Activated naive CD4-positive, alpha-beta T cell (primary cell): ENCODE results near the gene ZNF490.
A peak's percentile ranks its signal among the peaks of the same experiment; 100 is the strongest.
"Not testable (repeated sequence)": the region's sequence is repeated elsewhere in the genome, so short reads cannot be mapped to it uniquely, and the experiment has no call there.

Experiments
- DNase-seq, 4 experiments: peaks; one replicate each; lab custom pipeline; 2025; lab: John Stamatoyannopoulos, UW

Gene ZNF490

DNA sequence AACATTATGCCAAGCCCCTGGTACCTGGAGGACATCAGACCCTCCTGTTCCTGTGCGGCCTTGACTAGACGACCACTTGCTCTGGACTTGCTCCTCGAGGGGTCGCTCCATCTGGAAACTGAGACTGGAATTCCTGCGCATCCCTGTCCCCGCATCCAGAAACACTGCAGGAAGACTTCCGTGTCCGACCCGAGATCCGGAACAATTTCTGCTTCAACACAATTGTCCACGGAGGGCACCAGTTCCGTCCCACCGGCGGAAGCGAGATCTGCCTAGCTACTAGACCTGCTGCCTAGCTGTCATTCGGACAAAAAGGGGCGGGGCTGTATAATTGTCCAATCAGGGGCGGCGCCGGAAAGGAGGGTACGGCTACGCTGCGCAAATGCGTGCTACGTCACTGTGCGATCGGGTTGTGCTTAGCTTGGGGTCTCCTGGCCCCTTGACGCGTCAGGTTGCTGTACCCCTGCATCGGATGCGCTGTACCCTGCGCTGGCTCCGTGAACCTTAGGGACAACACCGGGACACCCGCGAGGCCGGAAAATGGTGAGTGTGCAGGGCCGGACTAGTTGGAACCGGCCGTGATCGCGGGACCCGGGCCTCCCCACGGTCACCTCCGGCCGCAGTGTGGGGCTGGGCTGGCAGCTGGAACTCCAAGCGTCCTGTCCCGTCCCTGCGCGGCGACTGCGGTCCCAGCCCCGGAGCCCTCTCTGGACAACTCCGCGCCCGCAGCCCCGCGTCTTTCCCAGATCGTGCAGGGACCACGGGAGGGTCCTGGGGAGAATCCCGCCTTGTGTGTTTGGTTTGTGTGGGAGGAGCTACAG is at the start of gene ZNF490, which contains the start of gene ZNF791:
ZNF490 (minus strand) TSS at position 274 of the 821 bp plus-strand sequence; CDS start at position 141, 133 bp downstream.
ZNF791 (plus strand) TSS at position 381 of the 821 bp plus-strand sequence; CDS start at position 541, 160 bp downstream.
- peak; percentile 74 to 93 (median 89) for DNase-seq

GRCh38 chr19:12657966-12658365 is 47.4 kb upstream of the ZNF490 start:
- no peak for DNase-seq

DNA sequence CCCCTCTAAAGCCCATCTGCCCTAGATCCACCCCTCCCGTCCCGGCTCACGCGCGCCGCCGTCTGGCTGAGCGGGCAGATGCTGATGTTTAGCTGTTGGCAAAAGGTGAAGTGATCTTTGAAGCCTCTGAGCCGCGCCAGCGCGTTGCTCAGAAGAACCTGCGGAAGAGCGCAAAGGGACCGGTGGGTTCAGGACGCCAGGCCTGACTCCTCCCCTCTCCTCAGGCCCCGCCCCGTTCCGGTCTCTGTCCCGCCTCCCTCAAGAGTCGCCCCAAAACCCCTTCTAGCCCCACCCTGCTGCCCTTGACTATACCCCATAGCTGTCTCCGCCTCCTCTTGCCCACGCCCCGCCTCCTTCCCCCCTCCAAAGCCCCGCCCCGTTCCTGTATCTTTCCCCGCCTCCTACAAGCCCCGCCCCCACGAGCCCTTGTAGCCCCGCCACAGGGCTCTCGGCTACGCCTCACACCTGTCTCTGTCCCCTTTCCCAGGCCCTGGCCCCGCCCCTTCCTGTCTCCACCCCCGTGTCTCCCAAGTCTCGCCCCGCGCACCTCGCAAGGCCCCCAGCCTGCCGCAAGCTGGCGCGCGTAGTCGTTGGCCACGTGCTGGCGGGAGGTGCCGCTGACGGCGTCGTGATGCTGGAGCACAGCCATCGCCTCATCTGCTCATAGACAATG is 46.4 kb upstream of the ZNF490 start:
- DNase-seq = no peak

- no peak for DNase-seq
Measured at GRCh38 chr19:12655546-12655945, 44.9 kb upstream of the ZNF490 start.

DNA sequence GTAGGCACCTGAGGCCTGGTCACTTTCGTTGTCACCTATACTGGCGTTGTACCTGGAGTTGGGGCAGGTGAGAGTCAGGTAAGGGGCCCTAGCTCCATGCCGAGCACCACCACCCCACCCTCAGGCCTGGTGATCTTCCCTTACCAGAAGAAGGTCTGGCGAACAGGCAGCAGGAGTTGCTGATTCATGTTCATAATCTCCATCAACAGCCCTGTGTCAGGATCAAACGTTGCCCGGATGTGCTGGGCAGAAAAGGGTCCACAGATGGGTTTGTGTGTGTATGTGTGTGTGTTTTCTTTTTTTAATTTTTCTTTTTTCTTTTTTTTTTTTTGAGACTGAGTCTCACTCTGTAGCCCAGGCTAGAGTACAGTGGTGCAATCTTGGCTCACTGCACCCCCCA is 41.6 kb upstream of the ZNF490 start:
- no peak for DNase-seq

GRCh38 chr19:12649941-12650340 is 39.3 kb upstream of the ZNF490 start:
- DNase-seq = no peak

GRCh38 chr19:12648088-12648487 is 37.5 kb upstream of the ZNF490 start:
- DNase-seq = no peak

GRCh38 chr19:12647490-12648071 is 37.0 kb upstream of the ZNF490 start:
- DNase-seq = peak in 1 of 4 experiments; percentile 34

DNA sequence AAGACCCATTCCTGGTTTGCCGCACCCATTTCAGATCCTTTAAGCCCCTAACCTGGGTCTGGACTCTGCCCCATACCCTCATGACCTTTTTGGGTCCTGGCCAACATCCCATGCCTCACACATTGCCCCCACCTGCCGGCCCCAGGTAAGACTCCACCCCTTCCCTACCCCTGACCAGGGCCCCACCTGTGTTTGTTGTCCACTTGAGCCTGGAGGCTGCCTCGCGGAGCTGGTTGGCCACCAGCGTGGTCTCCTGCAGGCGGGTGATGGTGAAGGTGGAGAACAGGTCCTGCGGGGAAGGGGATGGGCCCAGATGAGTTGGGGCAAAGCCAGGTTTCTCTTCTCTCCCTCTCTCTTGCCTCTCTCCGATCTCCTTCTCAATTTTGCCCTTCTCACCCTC is 36.4 kb upstream of the ZNF490 start:
- no peak for DNase-seq

DNA sequence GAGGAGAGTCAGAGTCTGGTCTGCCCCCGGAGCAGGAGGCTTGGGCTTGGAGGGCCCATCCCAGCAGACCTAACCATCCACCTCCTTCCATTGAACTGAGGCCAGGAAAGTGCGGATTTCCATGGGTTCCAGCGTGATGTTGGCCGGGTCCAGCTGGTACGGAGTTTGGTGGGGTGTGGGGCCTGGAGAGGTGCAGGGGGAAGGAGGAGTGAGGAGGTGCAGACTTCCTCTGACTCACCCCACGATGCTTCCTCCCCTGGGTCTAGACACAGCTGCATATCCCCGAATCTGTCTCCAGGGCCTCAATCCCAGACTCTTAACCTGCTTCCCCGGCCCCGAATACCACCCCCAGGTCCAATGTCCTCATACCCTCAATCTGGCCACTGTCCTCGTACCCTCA is 35.9 kb upstream of the ZNF490 start:
- DNase-seq = no peak

DNA sequence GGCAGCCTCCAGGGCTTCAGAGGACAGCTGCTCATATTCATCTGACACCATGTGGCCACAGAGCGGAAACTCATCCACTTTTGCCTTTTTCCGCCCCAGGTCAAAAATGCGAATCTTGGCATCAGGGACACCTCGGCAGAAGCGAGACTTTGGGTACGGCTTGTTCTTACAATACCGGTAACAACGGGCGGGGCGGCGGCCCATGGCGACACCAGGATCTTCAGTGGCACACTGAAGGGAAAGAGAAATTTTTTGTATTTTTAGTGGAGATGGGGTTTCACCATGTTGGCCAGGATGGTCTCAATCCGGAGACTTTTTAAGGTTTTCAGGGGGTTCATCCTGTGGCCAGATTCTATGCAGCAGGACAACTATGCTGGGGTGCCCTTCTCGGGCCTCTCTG is 33.1 kb upstream of the ZNF490 start:
- not testable (repeated sequence) for DNase-seq

DNA sequence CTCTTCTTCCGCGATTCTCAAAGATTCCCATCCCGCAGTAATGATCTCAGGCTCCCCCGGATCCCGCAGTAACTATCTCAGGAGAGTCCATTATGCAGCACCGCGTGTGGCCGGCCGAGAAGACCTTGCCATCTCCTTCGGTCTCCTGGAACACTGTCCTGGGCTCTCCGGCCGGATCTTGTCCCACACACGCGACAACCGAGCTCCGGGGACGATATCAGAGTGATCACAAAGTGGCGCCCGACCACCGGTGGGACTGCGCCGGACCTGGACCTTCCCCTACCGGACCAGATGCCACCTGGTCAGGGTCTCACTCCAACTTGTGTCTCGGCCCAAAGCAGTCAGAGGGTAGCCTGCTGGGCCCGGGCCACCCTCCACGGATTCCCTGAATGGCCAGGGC is 31.9 kb upstream of the ZNF490 start:
- DNase-seq = no peak

DNA sequence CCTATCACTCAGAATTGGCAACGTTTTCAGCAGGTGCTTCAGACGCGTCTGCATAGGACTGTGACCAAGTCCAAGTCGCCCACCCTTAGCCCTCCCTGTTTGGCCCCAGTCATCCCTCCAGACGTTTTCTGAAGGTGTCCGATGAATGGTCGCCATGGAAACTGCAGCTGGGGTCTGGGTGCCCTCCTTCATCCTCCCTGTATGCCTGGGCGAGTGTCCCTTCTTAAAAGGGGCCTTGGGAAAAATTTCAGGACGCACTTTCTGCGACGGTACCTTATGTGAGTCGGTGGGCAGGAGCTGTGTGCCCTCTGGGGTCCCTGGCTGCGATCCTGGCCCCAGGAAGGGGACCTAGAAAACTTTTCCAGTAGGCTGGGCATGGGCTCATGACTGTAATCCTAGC is 30.8 kb upstream of the ZNF490 start:
- no peak for DNase-seq

DNA sequence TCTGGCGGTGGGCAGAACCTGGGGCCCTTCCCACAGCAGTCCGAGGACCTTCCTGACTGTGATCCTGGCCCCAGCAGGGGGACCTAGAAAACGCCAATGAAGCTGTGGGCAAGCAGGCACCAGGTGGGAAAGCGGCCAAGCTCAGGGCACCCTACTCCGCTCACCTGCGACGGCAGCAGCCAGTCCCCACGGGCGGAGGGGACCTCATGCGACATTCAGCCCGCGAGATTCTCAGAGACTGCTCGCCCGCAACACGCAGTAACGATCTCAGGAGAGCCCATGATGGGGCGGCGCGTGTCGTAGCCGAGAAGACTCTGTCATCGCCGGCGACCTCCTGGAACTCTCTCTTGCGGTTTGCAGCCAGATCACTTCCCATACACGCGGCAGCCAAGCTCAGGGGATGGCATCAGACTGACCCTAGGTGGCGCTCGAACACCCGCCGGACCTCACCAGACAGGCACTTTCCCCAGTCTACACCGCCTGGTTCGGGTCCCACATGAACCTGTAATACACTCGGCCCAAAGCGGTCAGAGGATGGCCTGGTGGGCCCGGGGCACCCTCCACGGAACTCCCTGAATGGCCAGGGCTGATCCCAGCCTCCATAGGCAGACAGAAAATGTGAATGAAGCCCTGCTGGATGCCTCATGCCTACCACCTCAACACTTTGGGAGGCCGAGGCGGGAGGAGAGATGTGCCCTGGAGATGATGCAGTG is 29.4 kb upstream of the ZNF490 start:
- peak; percentile 52 to 75 (median 68) for DNase-seq

GRCh38 chr19:12638611-12639182 is 28.1 kb upstream of the ZNF490 start:
- DNase-seq = no peak

GRCh38 chr19:12636631-12637030 is 26.0 kb upstream of the ZNF490 start:
- no peak for DNase-seq

DNA sequence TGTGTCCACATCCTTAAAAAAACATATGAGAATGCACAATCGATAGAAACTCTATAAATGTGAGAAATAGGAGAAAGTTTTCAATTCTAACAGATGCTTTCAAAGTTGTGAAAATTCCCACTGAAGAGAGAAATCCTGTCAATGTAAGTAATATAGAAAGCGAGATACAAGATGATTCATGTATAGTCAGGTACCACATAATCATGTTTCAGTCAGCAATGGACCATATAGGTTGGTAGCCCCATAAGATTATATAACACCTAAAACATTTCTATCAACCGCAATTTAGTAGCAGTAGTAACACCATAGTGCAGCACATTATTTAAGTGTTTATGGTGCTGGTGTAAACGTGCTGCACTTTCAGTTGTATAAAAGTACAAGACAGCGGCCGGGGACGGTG is 18.6 kb upstream of the ZNF490 start:
- no peak for DNase-seq

GRCh38 chr19:12628040-12629022 is 17.7 kb upstream of the ZNF490 start:
- DNase-seq = no peak

- no peak for DNase-seq
Measured at GRCh38 chr19:12626958-12627357, 16.3 kb upstream of the ZNF490 start.

DNA sequence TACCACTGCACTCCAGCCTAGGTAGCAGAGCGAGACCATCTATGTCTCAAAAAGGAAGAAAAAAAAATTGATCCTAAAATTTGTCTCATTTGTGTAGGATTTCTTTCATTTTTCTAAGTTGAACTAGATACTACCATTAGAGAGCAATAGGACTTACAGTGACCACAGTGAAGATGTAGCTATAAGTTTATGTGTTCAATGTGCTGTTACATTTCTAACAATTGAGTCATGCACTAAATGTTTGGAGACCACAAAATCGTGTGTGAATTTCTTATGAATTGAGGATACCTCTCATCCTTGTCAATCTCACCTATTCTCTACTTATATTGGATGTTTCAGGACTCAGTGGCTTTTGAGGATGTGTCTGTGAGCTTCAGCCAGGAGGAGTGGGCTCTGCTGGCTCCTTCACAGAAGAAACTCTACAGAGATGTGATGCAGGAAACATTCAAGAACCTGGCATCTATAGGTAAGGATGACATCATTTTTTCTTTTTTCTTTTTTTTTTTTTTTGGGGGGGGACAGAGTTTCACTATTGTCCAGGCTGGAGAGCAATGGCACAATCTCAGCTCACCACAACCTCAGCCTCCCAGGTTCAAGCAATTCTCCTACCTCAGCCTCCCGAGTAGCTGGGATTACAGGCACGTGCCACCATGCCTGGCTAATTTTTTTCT is 12.9 kb upstream of the ZNF490 start:
- no peak for DNase-seq
